ENCODE data around the gene RAB4A.

DNA sequence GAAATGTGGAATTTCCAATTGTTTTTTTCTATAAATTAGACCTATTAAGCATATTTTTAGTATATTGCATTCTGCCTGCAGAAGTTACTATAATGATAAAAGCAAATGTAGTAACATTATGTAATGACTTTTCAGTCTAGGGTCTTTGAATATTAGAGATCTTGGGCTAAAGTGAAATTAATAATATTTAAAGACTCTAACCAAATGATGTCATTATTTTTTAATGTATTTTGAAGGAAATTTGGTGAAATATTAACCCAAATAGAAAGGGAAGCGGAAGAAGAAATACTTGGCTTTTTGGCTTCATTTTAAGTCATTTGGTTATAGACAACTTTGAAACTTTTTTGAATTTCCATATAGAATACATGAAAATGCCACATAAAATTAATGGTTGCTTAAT, 26.8 kb downstream of the RAB4A start:
- no peak for TF ChIP-seq POLR2A (IDR thresholded peaks at IDR 0.05; ENCODE audit: low read depth, low read length)
- TF ChIP-seq POLR2AphosphoS5 (IDR thresholded peaks at IDR 0.05; ENCODE audit: low read depth, low read length) = no peak
